Measurements from ENCODE around the gene TLR10.
"Not testable (repeated sequence)": the region's sequence is repeated elsewhere in the genome, so short reads cannot be mapped to it uniquely, and the experiment has no call there.

TLR10 gene

GRCh38 chr4:38780833-38781484 is 1.8 kb downstream of the TLR10 start:
- Histone ChIP-seq H2BK120ac (ENCODE audit: low read depth, low read length) (no peak overlapping the region), H2BK5ac (ENCODE audit: low read depth, low read length, poor library complexity, severe bottlenecking) (no peak overlapping the region), H4K91ac (ENCODE audit: low read length) (no peak overlapping the region), H2BK15ac (ENCODE audit: low read depth, poor library complexity, severe bottlenecking) (no peak overlapping the region), H3K4me2 (ENCODE audit: low read length, poor library complexity, severe bottlenecking) (no peak overlapping the region), H3K9me3 (ENCODE audit: control insufficient read depth, low read length) (no peaks in the 10 kb centered on the region), H3K18ac (ENCODE audit: low read depth in 1 of 2, low read length in 2 of 2) (no peak overlapping the region), H3K14ac (ENCODE audit: low read length in 2 of 2) (no peak overlapping the region), H3K27ac (ENCODE audit: low read length, poor library complexity, severe bottlenecking) (no peak overlapping the region), H3K9ac (ENCODE audit: low read length) (no peak overlapping the region), H3K36me3 (ENCODE audit: control insufficient read depth in 1 of 2, insufficient read depth in 2 of 2, low read depth in 1 of 2, low read length in 2 of 2) (no peaks in the 10 kb centered on the region), H2BK12ac (ENCODE audit: low read length in 2 of 2) (no peak overlapping the region), H2AFZ (ENCODE audit: low read depth, low read length) (no peak overlapping the region), H4K8ac (ENCODE audit: low read length) (no peak overlapping the region), H3K27me3 (ENCODE audit: control insufficient read depth in 1 of 2, insufficient read depth in 1 of 2, low read length in 2 of 2) (no peaks in the 10 kb centered on the region), H2AK5ac (ENCODE audit: low read length, severe bottlenecking) (no peak overlapping the region), H3K4ac (ENCODE audit: low read depth in 1 of 2, low read length in 2 of 2) (no peak overlapping the region), H3K23ac (ENCODE audit: low read length in 2 of 2) (no peak overlapping the region), H3K4me1 (ENCODE audit: control insufficient read depth, insufficient read depth, low read depth, low read length) (no peaks in the 10 kb centered on the region), H3K4me3 (ENCODE audit: insufficient read depth in 1 of 2, low read depth in 1 of 2, low read length in 2 of 2) (no peak overlapping the region), H3K79me1 (replicated peaks; ENCODE audit: low read length, poor library complexity, severe bottlenecking) (no peaks in the 10 kb centered on the region)
- WGBS = 93% methylated on average over 3 of the region's 4 CpGs
- DNase-seq = no peak

DNA sequence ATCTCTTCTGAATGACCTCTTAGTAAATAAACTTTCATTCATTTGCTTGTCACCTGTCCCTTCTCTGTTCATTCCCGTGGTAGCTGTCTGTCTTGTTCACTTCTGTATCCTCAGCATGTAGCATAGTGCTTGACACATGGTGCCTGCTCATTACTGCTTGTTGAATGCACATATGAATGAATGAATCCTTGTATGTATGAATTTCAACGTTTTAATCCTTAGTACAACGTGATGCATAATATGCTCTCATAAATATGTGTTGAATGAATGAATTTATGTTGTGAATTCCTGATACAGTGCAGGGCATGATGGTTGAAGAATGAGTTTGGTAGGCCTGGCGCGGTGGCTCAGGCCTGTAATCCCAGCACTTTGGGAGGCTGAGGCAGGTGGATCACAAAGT is 3.0 kb downstream of the TLR10 start:
- H3K36me3 ChIP-seq (ENCODE audit: control insufficient read depth in 1 of 2, insufficient read depth in 2 of 2, low read depth in 1 of 2, low read length in 2 of 2) = no peaks in the 10 kb centered on the region
- no peak for DNase-seq
- H3K23ac ChIP-seq (ENCODE audit: low read length in 2 of 2) = no peak overlapping the region
- H3K14ac ChIP-seq (ENCODE audit: low read length in 2 of 2) = no peak overlapping the region
- H2AFZ ChIP-seq (ENCODE audit: low read depth, low read length) = no peak overlapping the region
- H3K4me3 ChIP-seq (ENCODE audit: insufficient read depth in 1 of 2, low read depth in 1 of 2, low read length in 2 of 2) = no peak overlapping the region
- no peak overlapping the region for H2BK120ac ChIP-seq (ENCODE audit: low read depth, low read length)
- H3K9ac ChIP-seq (ENCODE audit: low read length) = no peak overlapping the region
- H2BK15ac ChIP-seq (ENCODE audit: low read depth, poor library complexity, severe bottlenecking) = no peak overlapping the region
- H3K4ac ChIP-seq (ENCODE audit: low read depth in 1 of 2, low read length in 2 of 2) = no peak overlapping the region
- no peaks in the 10 kb centered on the region for H3K27me3 ChIP-seq (ENCODE audit: control insufficient read depth in 1 of 2, insufficient read depth in 1 of 2, low read length in 2 of 2)
- H4K8ac ChIP-seq (ENCODE audit: low read length) = no peak overlapping the region
- H2BK12ac ChIP-seq (ENCODE audit: low read length in 2 of 2) = no peak overlapping the region
- no peak overlapping the region for H2AK5ac ChIP-seq (ENCODE audit: low read length, severe bottlenecking)
- WGBS = 95% methylated on average over 5 of the region's 5 CpGs
- no peak overlapping the region for H3K27ac ChIP-seq (ENCODE audit: low read length, poor library complexity, severe bottlenecking)
- H3K79me1 ChIP-seq (replicated peaks; ENCODE audit: low read length, poor library complexity, severe bottlenecking) = no peaks in the 10 kb centered on the region
- H3K4me1 ChIP-seq (ENCODE audit: control insufficient read depth, insufficient read depth, low read depth, low read length) = no peaks in the 10 kb centered on the region
- no peak overlapping the region for H4K91ac ChIP-seq (ENCODE audit: low read length)
- no peak overlapping the region for H3K4me2 ChIP-seq (ENCODE audit: low read length, poor library complexity, severe bottlenecking)
- H3K18ac ChIP-seq (ENCODE audit: low read depth in 1 of 2, low read length in 2 of 2) = no peak overlapping the region
- no peaks in the 10 kb centered on the region for H3K9me3 ChIP-seq (ENCODE audit: control insufficient read depth, low read length)
- H2BK5ac ChIP-seq (ENCODE audit: low read depth, low read length, poor library complexity, severe bottlenecking) = no peak overlapping the region

GRCh38 chr4:38777925-38778324 is 4.9 kb downstream of the TLR10 start:
- not testable (repeated sequence) for H3K9ac ChIP-seq (ENCODE audit: low read length); H4K91ac ChIP-seq (ENCODE audit: low read length); H3K18ac ChIP-seq (ENCODE audit: low read depth in 1 of 2, low read length in 2 of 2); H3K4me2 ChIP-seq (ENCODE audit: low read length, poor library complexity, severe bottlenecking); H3K79me1 ChIP-seq (replicated peaks; ENCODE audit: low read length, poor library complexity, severe bottlenecking); H2BK15ac ChIP-seq (ENCODE audit: low read depth, poor library complexity, severe bottlenecking); H3K36me3 ChIP-seq (ENCODE audit: control insufficient read depth in 1 of 2, insufficient read depth in 2 of 2, low read depth in 1 of 2, low read length in 2 of 2); H2BK5ac ChIP-seq (ENCODE audit: low read depth, low read length, poor library complexity, severe bottlenecking); H3K9me3 ChIP-seq (ENCODE audit: control insufficient read depth, low read length); H3K4me1 ChIP-seq (ENCODE audit: control insufficient read depth, insufficient read depth, low read depth, low read length); H2AFZ ChIP-seq (ENCODE audit: low read depth, low read length); H2BK120ac ChIP-seq (ENCODE audit: low read depth, low read length); H3K27me3 ChIP-seq (ENCODE audit: control insufficient read depth in 1 of 2, insufficient read depth in 1 of 2, low read length in 2 of 2); H3K14ac ChIP-seq (ENCODE audit: low read length in 2 of 2); H3K4ac ChIP-seq (ENCODE audit: low read depth in 1 of 2, low read length in 2 of 2); H4K8ac ChIP-seq (ENCODE audit: low read length); H3K23ac ChIP-seq (ENCODE audit: low read length in 2 of 2); DNase-seq; H3K27ac ChIP-seq (ENCODE audit: low read length, poor library complexity, severe bottlenecking); H2BK12ac ChIP-seq (ENCODE audit: low read length in 2 of 2); H3K4me3 ChIP-seq (ENCODE audit: insufficient read depth in 1 of 2, low read depth in 1 of 2, low read length in 2 of 2); H2AK5ac ChIP-seq (ENCODE audit: low read length, severe bottlenecking)
- 70% methylated on average over 2 of the region's 2 CpGs for WGBS

- Histone ChIP-seq H2AFZ (ENCODE audit: low read depth, low read length) (no peak overlapping the region), H3K4ac (ENCODE audit: low read depth in 1 of 2, low read length in 2 of 2) (no peak overlapping the region), H3K36me3 (ENCODE audit: control insufficient read depth in 1 of 2, insufficient read depth in 2 of 2, low read depth in 1 of 2, low read length in 2 of 2) (no peaks in the 10 kb centered on the region), H3K27ac (ENCODE audit: low read length, poor library complexity, severe bottlenecking) (no peak overlapping the region), H3K18ac (ENCODE audit: low read depth in 1 of 2, low read length in 2 of 2) (no peak overlapping the region), H2AK5ac (ENCODE audit: low read length, severe bottlenecking) (no peak overlapping the region), H4K91ac (ENCODE audit: low read length) (no peak overlapping the region), H3K79me1 (replicated peaks; ENCODE audit: low read length, poor library complexity, severe bottlenecking) (no peaks in the 10 kb centered on the region), H2BK15ac (ENCODE audit: low read depth, poor library complexity, severe bottlenecking) (no peak overlapping the region), H2BK120ac (ENCODE audit: low read depth, low read length) (no peak overlapping the region), H3K23ac (ENCODE audit: low read length in 2 of 2) (no peak overlapping the region), H3K14ac (ENCODE audit: low read length in 2 of 2) (no peak overlapping the region), H2BK12ac (ENCODE audit: low read length in 2 of 2) (no peak overlapping the region), H3K27me3 (ENCODE audit: control insufficient read depth in 1 of 2, insufficient read depth in 1 of 2, low read length in 2 of 2) (no peaks in the 10 kb centered on the region), H3K9me3 (ENCODE audit: control insufficient read depth, low read length) (no peaks in the 10 kb centered on the region), H3K4me1 (ENCODE audit: control insufficient read depth, insufficient read depth, low read depth, low read length) (no peaks in the 10 kb centered on the region), H4K8ac (ENCODE audit: low read length) (no peak overlapping the region), H2BK5ac (ENCODE audit: low read depth, low read length, poor library complexity, severe bottlenecking) (no peak overlapping the region), H3K4me2 (ENCODE audit: low read length, poor library complexity, severe bottlenecking) (no peak overlapping the region), H3K9ac (ENCODE audit: low read length) (no peak overlapping the region), H3K4me3 (ENCODE audit: insufficient read depth in 1 of 2, low read depth in 1 of 2, low read length in 2 of 2) (no peak overlapping the region)
- DNase-seq = no peak
- 75% methylated on average over 2 of the region's 2 CpGs for WGBS
Observed at GRCh38 chr4:38775326-38775725, 7.5 kb downstream of the TLR10 start.

All from mesenchymal stem cell (in vitro differentiated cells and primary cell).